ENCODE results near the gene TUBB.
A peak's percentile ranks its signal among the peaks of the same experiment; 100 is the strongest.
"Not testable (repeated sequence)": the region's sequence is repeated elsewhere in the genome, so short reads cannot be mapped to it uniquely, and the experiment has no call there.

The TUBB gene

GRCh38 chr6:30747902-30748769 lies 28.0 kb downstream of the TUBB start:
- DNase-seq (ENCODE audit: insufficient read length, low spot score), result no peak

GRCh38 chr6:30748851-30749540 lies 28.8 kb downstream of the TUBB start:
- TF ChIP-seq PAX5 (IDR thresholded peaks at IDR 0.05; ENCODE audit: insufficient read depth, low read length, severe bottlenecking) (no peak), POLR2A (IDR thresholded peaks at IDR 0.05; ENCODE audit: low read depth, low read length) (no peak), POLR2AphosphoS5 (IDR thresholded peaks at IDR 0.05; ENCODE audit: low read depth, low read length) (no peak), TAF1 (IDR thresholded peaks at IDR 0.05; ENCODE audit: low read depth, low read length) (no peak), SPI1 (IDR thresholded peaks at IDR 0.05; ENCODE audit: low read depth, low read length) (no peak), POU2F2 (IDR thresholded peaks at IDR 0.05; ENCODE audit: low read depth, low read length) (no peak)
- no peak for DNase-seq (ENCODE audit: insufficient read length, low spot score)
- no peak for FAIRE-seq

More at GRCh38 chr6:30747902-30748769, 28.0 kb downstream of the TUBB start:
- FAIRE-seq, result no peak
- TF ChIP-seq PAX5 (IDR thresholded peaks at IDR 0.05; ENCODE audit: insufficient read depth, low read length, severe bottlenecking), result no peak
- TF ChIP-seq POLR2AphosphoS5 (IDR thresholded peaks at IDR 0.05; ENCODE audit: low read depth, low read length), result no peak
- no peak for TF ChIP-seq POU2F2 (IDR thresholded peaks at IDR 0.05; ENCODE audit: low read depth, low read length)
- TF ChIP-seq POLR2A (IDR thresholded peaks at IDR 0.05; ENCODE audit: low read depth, low read length), result no peak
- no peak for TF ChIP-seq TAF1 (IDR thresholded peaks at IDR 0.05; ENCODE audit: low read depth, low read length)
- TF ChIP-seq SPI1 (IDR thresholded peaks at IDR 0.05; ENCODE audit: low read depth, low read length), result no peak

- TF ChIP-seq TAF1 (IDR thresholded peaks at IDR 0.05; ENCODE audit: low read depth, low read length), result no peak
- TF ChIP-seq POU2F2 (IDR thresholded peaks at IDR 0.05; ENCODE audit: low read depth, low read length), result no peak
- no peak for TF ChIP-seq PAX5 (IDR thresholded peaks at IDR 0.05; ENCODE audit: insufficient read depth, low read length, severe bottlenecking)
- no peak for TF ChIP-seq POLR2A (IDR thresholded peaks at IDR 0.05; ENCODE audit: low read depth, low read length)
- FAIRE-seq, result no peak
Observed at GRCh38 chr6:30749554-30750378, 29.6 kb downstream of the TUBB start.

GRCh38 chr6:30750379-30750668 lies 30.2 kb downstream of the TUBB start:
- TF ChIP-seq POLR2AphosphoS5 (IDR thresholded peaks at IDR 0.05; ENCODE audit: low read depth, low read length) (no peak), POU2F2 (IDR thresholded peaks at IDR 0.05; ENCODE audit: low read depth, low read length) (no peak), PAX5 (IDR thresholded peaks at IDR 0.05; ENCODE audit: insufficient read depth, low read length, severe bottlenecking) (no peak), SPI1 (IDR thresholded peaks at IDR 0.05; ENCODE audit: low read depth, low read length) (no peak), POLR2A (IDR thresholded peaks at IDR 0.05; ENCODE audit: low read depth, low read length) (no peak), TAF1 (IDR thresholded peaks at IDR 0.05; ENCODE audit: low read depth, low read length) (no peak)
- DNase-seq (ENCODE audit: insufficient read length, low spot score) (no peak), FAIRE-seq (no peak)

More at GRCh38 chr6:30749554-30750378, 29.6 kb downstream of the TUBB start:
- no peak for DNase-seq (ENCODE audit: insufficient read length, low spot score)

GRCh38 chr6:30752157-30752927 lies 32.2 kb downstream of the TUBB start:
- DNase-seq (ENCODE audit: insufficient read length, low spot score) (no peak), FAIRE-seq (no peak)
- TF ChIP-seq POU2F2 (IDR thresholded peaks at IDR 0.05; ENCODE audit: low read depth, low read length), result no peak
- peak; percentile 65 for TF ChIP-seq SPI1 (IDR thresholded peaks at IDR 0.05; ENCODE audit: low read depth, low read length)
- TF ChIP-seq POLR2AphosphoS5 (IDR thresholded peaks at IDR 0.05; ENCODE audit: low read depth, low read length), result no peak

GRCh38 chr6:30754631-30755030 lies 34.5 kb downstream of the TUBB start:
- DNase-seq (ENCODE audit: insufficient read length, low spot score), result no peak
- FAIRE-seq, result no peak
- no peak for TF ChIP-seq POLR2A (IDR thresholded peaks at IDR 0.05; ENCODE audit: low read depth, low read length)
- TF ChIP-seq SPI1 (IDR thresholded peaks at IDR 0.05; ENCODE audit: low read depth, low read length), result no peak
- no peak for TF ChIP-seq POLR2AphosphoS5 (IDR thresholded peaks at IDR 0.05; ENCODE audit: low read depth, low read length)
- no peak for TF ChIP-seq PAX5 (IDR thresholded peaks at IDR 0.05; ENCODE audit: insufficient read depth, low read length, severe bottlenecking)
- no peak for TF ChIP-seq TAF1 (IDR thresholded peaks at IDR 0.05; ENCODE audit: low read depth, low read length)
- no peak for TF ChIP-seq POU2F2 (IDR thresholded peaks at IDR 0.05; ENCODE audit: low read depth, low read length)

- DNase-seq (ENCODE audit: insufficient read length, low spot score); FAIRE-seq: not testable (repeated sequence)
Observed at GRCh38 chr6:30756405-30757003, 36.4 kb downstream of the TUBB start.

GRCh38 chr6:30757261-30757904 lies 37.2 kb downstream of the TUBB start:
- no peak for TF ChIP-seq SPI1 (IDR thresholded peaks at IDR 0.05; ENCODE audit: low read depth, low read length)
- no peak for TF ChIP-seq POLR2A (IDR thresholded peaks at IDR 0.05; ENCODE audit: low read depth, low read length)
- TF ChIP-seq POLR2AphosphoS5 (IDR thresholded peaks at IDR 0.05; ENCODE audit: low read depth, low read length), result no peak
- no peak for FAIRE-seq
- no peak for DNase-seq (ENCODE audit: insufficient read length, low spot score)
